ENCODE measurements around the gene C1orf105. TPM values are rescaled to one million over a fixed set of nuclear protein-coding genes. Genes with fewer than 3 reads are reported as not detected.

The C1orf105 gene
- total and polyA plus RNA-seq, 2 experiments from 2014 or later, result 0.23 to 2.2 TPM

DNA sequence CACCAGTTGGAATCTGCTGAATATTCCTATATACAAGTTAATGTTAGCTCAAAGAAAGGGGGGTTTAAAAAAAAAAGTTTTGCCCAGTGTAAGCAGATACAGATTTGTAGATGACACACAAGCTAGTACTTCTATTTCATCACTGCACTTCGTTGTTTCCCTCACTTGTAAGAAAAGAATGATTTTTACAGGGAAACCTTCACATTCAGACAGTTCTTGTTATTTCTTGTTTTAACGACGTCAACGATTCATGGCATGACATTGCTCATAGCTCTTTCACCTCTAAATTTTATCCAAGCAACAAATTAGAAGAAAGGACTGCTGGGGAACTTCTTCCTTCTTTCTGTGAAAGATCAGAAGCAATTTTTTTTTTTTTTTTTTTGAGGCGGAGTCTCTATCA is 25.7 kb upstream of the C1orf105 start:
- peak overlapping the region; percentile 82 for H3K27ac ChIP-seq
- H3K27me3 ChIP-seq, result no peaks in the 10 kb centered on the region
- H3K36me3 ChIP-seq (replicated peaks; ENCODE audit: insufficient read depth, low read depth), result no peaks in the 10 kb centered on the region
- H3K9me2 ChIP-seq (replicated peaks; ENCODE audit: insufficient read depth), result no peaks in the 10 kb centered on the region
- no peak for DNase-seq (ENCODE audit: low spot score)
- H3K4me2 ChIP-seq, result peak overlapping the region; percentile 57
- H2AFZ ChIP-seq, result no peak overlapping the region
- peaks cover 60% of the 10 kb centered on the region for H3K4me1 ChIP-seq (ENCODE audit: insufficient read depth)
- H3K9me3 ChIP-seq (ENCODE audit: low read depth), result no peaks in the 10 kb centered on the region
- WGBS (ENCODE audit: low lambda C conversion rate, missing lambda C conversion rate), result 76% methylated on average over 5 of the region's 5 CpGs
- H3K79me2 ChIP-seq, result no peaks in the 10 kb centered on the region
- TF ChIP-seq EZH2 (IDR thresholded peaks at IDR 0.05; ENCODE audit: borderline replicate concordance) (no peak), EZH2phosphoT487 (IDR thresholded peaks at IDR 0.05; ENCODE audit: low read depth, severe bottlenecking, unreplicated experiment) (no peak)
- TF ChIP-seq, protein P1, sequence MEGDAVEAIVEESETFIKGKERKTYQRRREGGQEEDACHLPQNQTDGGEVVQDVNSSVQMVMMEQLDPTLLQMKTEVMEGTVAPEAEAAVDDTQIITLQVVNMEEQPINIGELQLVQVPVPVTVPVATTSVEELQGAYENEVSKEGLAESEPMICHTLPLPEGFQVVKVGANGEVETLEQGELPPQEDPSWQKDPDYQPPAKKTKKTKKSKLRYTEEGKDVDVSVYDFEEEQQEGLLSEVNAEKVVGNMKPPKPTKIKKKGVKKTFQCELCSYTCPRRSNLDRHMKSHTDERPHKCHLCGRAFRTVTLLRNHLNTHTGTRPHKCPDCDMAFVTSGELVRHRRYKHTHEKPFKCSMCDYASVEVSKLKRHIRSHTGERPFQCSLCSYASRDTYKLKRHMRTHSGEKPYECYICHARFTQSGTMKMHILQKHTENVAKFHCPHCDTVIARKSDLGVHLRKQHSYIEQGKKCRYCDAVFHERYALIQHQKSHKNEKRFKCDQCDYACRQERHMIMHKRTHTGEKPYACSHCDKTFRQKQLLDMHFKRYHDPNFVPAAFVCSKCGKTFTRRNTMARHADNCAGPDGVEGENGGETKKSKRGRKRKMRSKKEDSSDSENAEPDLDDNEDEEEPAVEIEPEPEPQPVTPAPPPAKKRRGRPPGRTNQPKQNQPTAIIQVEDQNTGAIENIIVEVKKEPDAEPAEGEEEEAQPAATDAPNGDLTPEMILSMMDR (IDR thresholded peaks at IDR 0.05; ENCODE audit: poor library complexity), result no peak
- H4K20me1 ChIP-seq (ENCODE audit: insufficient read depth, poor library complexity, severe bottlenecking), result no peaks in the 10 kb centered on the region
- H3K4me3 ChIP-seq, result no peak overlapping the region

DNA sequence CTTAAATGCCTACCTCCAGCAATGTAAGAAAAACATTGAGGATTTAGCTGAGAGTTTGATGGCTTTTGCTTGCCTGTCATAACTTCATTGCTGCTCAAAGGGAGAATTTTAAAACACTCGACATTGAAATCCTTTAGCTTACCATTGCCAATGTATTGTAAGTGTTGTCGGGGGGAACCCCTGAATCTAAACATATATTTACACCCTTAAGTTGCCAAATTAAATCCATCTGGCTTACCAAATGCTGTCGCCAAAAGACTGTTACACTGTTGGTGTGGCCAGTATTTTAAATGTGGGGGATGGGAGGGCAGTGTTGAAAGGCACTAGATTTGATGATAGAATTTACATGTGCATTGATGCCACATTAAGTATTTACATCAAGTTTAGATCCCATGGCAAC is 24.9 kb upstream of the C1orf105 start:
- no peak overlapping the region for H2AFZ ChIP-seq
- peak overlapping the region; percentile 82 for H3K27ac ChIP-seq
- WGBS (ENCODE audit: low lambda C conversion rate, missing lambda C conversion rate), result 73% methylated on average over 3 of the region's 3 CpGs
- TF ChIP-seq EZH2phosphoT487 (IDR thresholded peaks at IDR 0.05; ENCODE audit: low read depth, severe bottlenecking, unreplicated experiment) (no peak), EZH2 (IDR thresholded peaks at IDR 0.05; ENCODE audit: borderline replicate concordance) (no peak)
- TF ChIP-seq, protein P1 (IDR thresholded peaks at IDR 0.05; ENCODE audit: poor library complexity), result no peak
- H3K4me2 ChIP-seq, result no peak overlapping the region
- no peaks in the 10 kb centered on the region for H3K79me2 ChIP-seq
- H3K4me3 ChIP-seq, result no peak overlapping the region
- no peaks in the 10 kb centered on the region for H3K9me2 ChIP-seq (replicated peaks; ENCODE audit: insufficient read depth)
- no peaks in the 10 kb centered on the region for H3K27me3 ChIP-seq
- H3K4me1 ChIP-seq (ENCODE audit: insufficient read depth), result peaks cover 59% of the 10 kb centered on the region
- H3K36me3 ChIP-seq (replicated peaks; ENCODE audit: insufficient read depth, low read depth), result no peaks in the 10 kb centered on the region
- no peak for DNase-seq (ENCODE audit: low spot score)
- H3K9me3 ChIP-seq (ENCODE audit: low read depth), result no peaks in the 10 kb centered on the region
- H4K20me1 ChIP-seq (ENCODE audit: insufficient read depth, poor library complexity, severe bottlenecking), result no peaks in the 10 kb centered on the region

DNA sequence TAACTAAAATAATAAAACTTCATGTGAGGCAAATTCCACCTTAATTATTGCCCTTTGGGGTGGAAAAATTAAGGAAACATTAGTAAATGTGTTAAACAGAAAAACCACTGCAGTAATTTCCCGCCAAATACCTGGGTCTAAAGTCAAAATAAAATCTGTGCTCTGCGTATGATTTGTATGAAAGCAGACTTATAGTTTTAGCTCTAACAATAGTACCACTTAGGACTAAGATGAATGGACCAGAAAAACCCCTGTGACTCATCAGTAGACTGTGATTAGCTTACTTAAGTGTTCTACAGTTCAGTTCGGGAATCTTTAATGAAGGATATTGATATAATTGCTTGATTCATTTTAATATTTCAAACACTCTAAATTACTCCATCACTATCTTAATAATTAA is 23.3 kb upstream of the C1orf105 start:
- H4K20me1 ChIP-seq (ENCODE audit: insufficient read depth, poor library complexity, severe bottlenecking), result no peaks in the 10 kb centered on the region
- no peaks in the 10 kb centered on the region for H3K9me2 ChIP-seq (replicated peaks; ENCODE audit: insufficient read depth)
- peak overlapping the region; percentile 82 for H3K27ac ChIP-seq
- WGBS (ENCODE audit: low lambda C conversion rate, missing lambda C conversion rate), result 74% methylated on average over 3 of the region's 3 CpGs
- no peak for TF ChIP-seq EZH2phosphoT487 (IDR thresholded peaks at IDR 0.05; ENCODE audit: low read depth, severe bottlenecking, unreplicated experiment)
- TF ChIP-seq, protein P1 (IDR thresholded peaks at IDR 0.05; ENCODE audit: poor library complexity), result no peak
- no peak for TF ChIP-seq EZH2 (IDR thresholded peaks at IDR 0.05; ENCODE audit: borderline replicate concordance)
- no peak overlapping the region for H2AFZ ChIP-seq
- H3K4me2 ChIP-seq, result no peak overlapping the region
- H3K4me3 ChIP-seq, result no peak overlapping the region
- no peaks in the 10 kb centered on the region for H3K9me3 ChIP-seq (ENCODE audit: low read depth)
- peaks cover 54% of the 10 kb centered on the region for H3K4me1 ChIP-seq (ENCODE audit: insufficient read depth)
- no peaks in the 10 kb centered on the region for H3K79me2 ChIP-seq
- DNase-seq (ENCODE audit: low spot score), result no peak
- no peaks in the 10 kb centered on the region for H3K27me3 ChIP-seq
- H3K36me3 ChIP-seq (replicated peaks; ENCODE audit: insufficient read depth, low read depth), result no peaks in the 10 kb centered on the region

DNA sequence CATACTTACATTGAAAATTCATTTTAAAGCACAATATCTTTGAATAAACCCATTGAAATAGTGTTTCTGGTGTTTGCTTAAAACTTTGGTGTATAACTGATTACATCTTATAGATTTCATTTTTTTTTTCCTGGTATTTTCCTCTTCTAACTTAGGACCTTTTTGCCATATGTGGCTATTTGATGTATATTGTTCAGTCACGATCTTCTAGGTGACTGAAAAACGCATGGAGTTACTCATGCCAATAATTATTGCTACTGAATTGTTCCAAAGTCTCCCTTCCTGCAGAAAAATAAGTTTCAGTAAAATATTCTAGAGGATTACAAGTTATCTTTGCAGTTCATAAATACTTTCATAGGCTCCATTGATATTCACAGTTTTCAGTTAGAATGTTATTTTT is 22.9 kb upstream of the C1orf105 start:
- TF ChIP-seq, protein P1 (IDR thresholded peaks at IDR 0.05; ENCODE audit: poor library complexity), result no peak
- no peak for TF ChIP-seq EZH2phosphoT487 (IDR thresholded peaks at IDR 0.05; ENCODE audit: low read depth, severe bottlenecking, unreplicated experiment)
- no peak for TF ChIP-seq EZH2 (IDR thresholded peaks at IDR 0.05; ENCODE audit: borderline replicate concordance)
- Histone ChIP-seq H3K27ac (peak overlapping the region; percentile 82), H3K27me3 (no peaks in the 10 kb centered on the region), H4K20me1 (ENCODE audit: insufficient read depth, poor library complexity, severe bottlenecking) (no peaks in the 10 kb centered on the region), H3K4me2 (peak overlapping the region; percentile 10), H3K4me3 (no peak overlapping the region), H3K9me3 (ENCODE audit: low read depth) (no peaks in the 10 kb centered on the region), H3K36me3 (replicated peaks; ENCODE audit: insufficient read depth, low read depth) (no peaks in the 10 kb centered on the region), H2AFZ (no peak overlapping the region), H3K4me1 (ENCODE audit: insufficient read depth) (peaks cover 54% of the 10 kb centered on the region), H3K79me2 (no peaks in the 10 kb centered on the region), H3K9me2 (replicated peaks; ENCODE audit: insufficient read depth) (no peaks in the 10 kb centered on the region)
- 84% methylated on average over 2 of the region's 2 CpGs for WGBS (ENCODE audit: low lambda C conversion rate, missing lambda C conversion rate)
- DNase-seq (ENCODE audit: low spot score), result no peak
